ENCODE results near the gene ARFIP1. TPM values are rescaled to one million over a fixed set of nuclear protein-coding genes. Genes with fewer than 3 reads are reported as not detected.

The ARFIP1 gene
- total RNA-seq, 4 donors from 2014 or later: 26.3 to 36.1 (median 30.6) TPM

DNA sequence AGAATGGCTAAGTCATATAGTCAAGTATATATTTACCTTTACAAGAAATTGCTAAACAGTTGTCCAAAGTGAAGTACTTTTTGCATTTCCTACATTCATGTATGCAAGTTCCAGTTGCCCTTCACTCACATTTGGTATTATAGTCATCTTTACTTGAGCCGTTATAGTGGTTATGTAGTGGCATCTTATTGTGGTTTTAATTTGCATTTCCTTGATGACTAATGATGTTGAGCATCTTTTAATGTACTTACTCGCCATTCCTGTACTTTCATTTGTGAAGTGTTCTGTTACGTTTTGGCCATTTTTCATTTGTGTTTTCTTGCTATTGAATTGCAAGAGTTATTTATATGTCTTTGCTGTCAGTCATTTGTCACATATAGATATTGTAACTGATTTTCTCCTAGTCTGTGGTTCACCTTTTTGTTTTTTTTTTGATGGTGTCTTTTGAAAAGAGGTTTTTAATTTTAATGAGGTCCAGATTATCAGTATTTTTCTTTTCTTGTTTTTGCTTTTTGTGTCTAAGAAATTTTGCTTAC is 27.6 kb downstream of the ARFIP1 start:
- WGBS: 79% methylated on average over 3 of the region's 3 CpGs
- intact Hi-C loops (cut with DNase I): no loop called here
- Histone ChIP-seq H3K36me3 (peaks cover 0 to 2% (median 0%) of the 10 kb centered on the region in 4 donors), H3K9me3 (no peaks in the 10 kb centered on the region), H3K4me1 (peaks cover 7 to 28% (median 17%) of the 10 kb centered on the region in 4 donors), H3K4me3 (no peak overlapping the region), H3K27me3 (no peaks in the 10 kb centered on the region), H3K27ac (replicated peaks in 1 of 4) (no peak overlapping the region)
- DNase-seq (ENCODE audit: extremely low spot score): no peak
- TF ChIP-seq POLR2A (IDR thresholded peaks at IDR 0.05; ENCODE audit: low read depth): no peak
- TF ChIP-seq POLR2AphosphoS5 (IDR thresholded peaks at IDR 0.05): no peak
- TF ChIP-seq EP300 (IDR thresholded peaks at IDR 0.05): no peak
- TF ChIP-seq, protein P1, sequence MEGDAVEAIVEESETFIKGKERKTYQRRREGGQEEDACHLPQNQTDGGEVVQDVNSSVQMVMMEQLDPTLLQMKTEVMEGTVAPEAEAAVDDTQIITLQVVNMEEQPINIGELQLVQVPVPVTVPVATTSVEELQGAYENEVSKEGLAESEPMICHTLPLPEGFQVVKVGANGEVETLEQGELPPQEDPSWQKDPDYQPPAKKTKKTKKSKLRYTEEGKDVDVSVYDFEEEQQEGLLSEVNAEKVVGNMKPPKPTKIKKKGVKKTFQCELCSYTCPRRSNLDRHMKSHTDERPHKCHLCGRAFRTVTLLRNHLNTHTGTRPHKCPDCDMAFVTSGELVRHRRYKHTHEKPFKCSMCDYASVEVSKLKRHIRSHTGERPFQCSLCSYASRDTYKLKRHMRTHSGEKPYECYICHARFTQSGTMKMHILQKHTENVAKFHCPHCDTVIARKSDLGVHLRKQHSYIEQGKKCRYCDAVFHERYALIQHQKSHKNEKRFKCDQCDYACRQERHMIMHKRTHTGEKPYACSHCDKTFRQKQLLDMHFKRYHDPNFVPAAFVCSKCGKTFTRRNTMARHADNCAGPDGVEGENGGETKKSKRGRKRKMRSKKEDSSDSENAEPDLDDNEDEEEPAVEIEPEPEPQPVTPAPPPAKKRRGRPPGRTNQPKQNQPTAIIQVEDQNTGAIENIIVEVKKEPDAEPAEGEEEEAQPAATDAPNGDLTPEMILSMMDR (IDR thresholded peaks at IDR 0.05): no peak

DNA sequence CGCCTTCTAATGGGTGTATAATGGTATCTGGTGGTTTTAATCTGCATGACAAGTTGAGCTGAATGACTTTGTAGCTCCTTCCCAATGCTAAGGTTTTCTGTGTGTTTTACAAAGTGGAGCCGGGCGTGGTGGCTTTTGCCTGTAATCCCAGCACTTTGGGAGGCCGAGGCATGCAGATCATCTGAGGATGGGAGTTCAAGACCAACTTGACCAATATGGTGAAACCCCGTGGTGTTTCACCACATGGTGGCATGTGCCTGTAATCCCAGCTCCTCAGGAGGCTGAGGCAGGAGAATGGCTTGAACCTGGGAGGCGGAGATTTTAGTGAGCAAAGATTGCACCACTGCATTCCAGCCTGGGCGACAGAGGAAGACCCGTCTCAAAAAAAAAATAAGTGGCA is 28.9 kb downstream of the ARFIP1 start:
- WGBS: 98% methylated on average over 7 of the region's 8 CpGs
- intact Hi-C loops (cut with DNase I): no loop called here
- TF ChIP-seq, protein P1 (IDR thresholded peaks at IDR 0.05): no peak
- no peak for TF ChIP-seq POLR2AphosphoS5 (IDR thresholded peaks at IDR 0.05)
- no peak for TF ChIP-seq EP300 (IDR thresholded peaks at IDR 0.05)
- TF ChIP-seq POLR2A (IDR thresholded peaks at IDR 0.05; ENCODE audit: low read depth): no peak
- H3K9me3 ChIP-seq: no peaks in the 10 kb centered on the region
- H3K27me3 ChIP-seq: no peaks in the 10 kb centered on the region
- no peak for DNase-seq (ENCODE audit: extremely low spot score)
- H3K36me3 ChIP-seq: peaks cover 0 to 6% (median 0%) of the 10 kb centered on the region in 4 donors
- H3K4me1 ChIP-seq: peaks cover 0 to 16% (median 10%) of the 10 kb centered on the region in 4 donors
- H3K27ac ChIP-seq (replicated peaks in 1 of 4): no peak overlapping the region
- H3K4me3 ChIP-seq: no peak overlapping the region

DNA sequence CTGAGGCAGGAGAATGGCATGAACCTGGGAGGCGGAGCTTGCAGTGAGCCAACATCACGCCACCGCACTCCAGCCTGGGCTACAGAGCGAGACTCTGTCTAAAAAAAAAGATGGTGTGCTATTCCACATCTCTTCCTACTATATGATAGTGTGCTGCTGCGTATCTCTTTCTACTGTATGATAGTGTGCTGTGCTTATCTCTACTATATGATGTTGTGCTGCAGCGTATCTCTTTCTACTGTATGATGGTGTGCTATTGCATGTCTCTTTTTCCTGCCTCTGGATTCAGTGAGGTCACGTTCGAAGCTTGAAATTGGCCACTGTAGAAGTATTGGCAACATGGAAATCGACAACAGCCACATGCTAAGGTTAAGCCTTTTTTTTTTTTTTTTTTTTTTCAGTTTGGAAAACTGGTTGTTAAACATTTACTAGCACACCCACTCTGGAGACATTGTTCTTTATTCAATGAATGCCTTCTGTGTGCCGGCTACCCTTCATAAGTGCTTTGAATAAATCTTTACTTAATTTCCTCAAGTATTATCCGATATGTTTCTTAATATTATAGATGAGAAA is 31.0 kb downstream of the ARFIP1 start:
- Histone ChIP-seq H3K27me3 (no peaks in the 10 kb centered on the region), H3K27ac (replicated peaks in 1 of 4) (no peak overlapping the region), H3K4me3 (no peak overlapping the region), H3K36me3 (peaks cover 0 to 6% (median 0%) of the 10 kb centered on the region in 4 donors), H3K4me1 (peaks cover 0 to 14% (median 6%) of the 10 kb centered on the region in 4 donors), H3K9me3 (no peaks in the 10 kb centered on the region)
- 81% methylated on average over 11 of the region's 11 CpGs for WGBS
- no peak for DNase-seq (ENCODE audit: extremely low spot score)
- intact Hi-C loops (cut with DNase I): no loop called here
- TF ChIP-seq POLR2AphosphoS5 (IDR thresholded peaks at IDR 0.05): no peak

DNA sequence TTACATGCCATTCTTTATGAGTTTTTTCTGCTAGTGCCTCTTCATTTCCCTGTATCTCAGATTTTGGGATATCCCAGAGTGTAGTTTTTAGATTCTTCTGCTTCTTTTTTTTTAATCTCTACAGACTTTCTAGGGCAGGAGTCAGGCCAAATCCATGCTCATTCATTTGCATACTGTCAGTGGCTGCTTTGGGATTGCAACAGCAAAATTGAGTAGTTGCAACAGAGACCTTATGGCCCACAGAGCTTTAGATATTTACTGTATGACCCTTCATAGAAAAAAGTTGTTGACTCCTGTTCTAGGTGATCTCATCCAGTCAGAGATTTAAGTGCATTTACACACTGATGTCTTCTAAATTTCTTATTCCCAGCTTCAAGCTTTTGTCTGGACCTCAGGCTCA is 35.3 kb downstream of the ARFIP1 start:
- intact Hi-C loops (cut with DNase I): no loop called here
- TF ChIP-seq, protein P1 (IDR thresholded peaks at IDR 0.05): no peak
- TF ChIP-seq POLR2AphosphoS5 (IDR thresholded peaks at IDR 0.05) (no peak), POLR2A (IDR thresholded peaks at IDR 0.05; ENCODE audit: low read depth) (no peak), EP300 (IDR thresholded peaks at IDR 0.05) (no peak)
- H3K27ac ChIP-seq (replicated peaks in 1 of 4): no peak overlapping the region

DNA sequence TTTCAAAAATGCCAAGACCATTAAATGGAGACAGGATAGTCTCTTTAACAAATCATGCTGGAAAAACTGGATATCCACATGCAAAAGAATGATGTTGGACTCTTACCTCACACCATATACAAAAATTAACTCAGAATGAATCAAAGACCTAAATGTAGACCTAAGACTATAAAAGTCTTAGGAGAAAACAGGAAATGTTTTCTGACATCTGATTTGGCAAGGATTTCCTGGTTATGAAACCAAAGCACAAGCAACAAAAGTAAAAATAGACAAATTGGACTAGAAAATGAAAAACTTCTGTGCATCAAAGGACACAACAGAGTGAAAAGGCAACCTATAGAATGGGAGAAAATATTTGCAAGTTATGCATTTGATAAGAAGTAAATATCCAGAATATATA is 37.6 kb downstream of the ARFIP1 start:
- H3K36me3 ChIP-seq: peaks cover 0 to 12% (median 4%) of the 10 kb centered on the region in 4 donors
- no peaks in the 10 kb centered on the region for H3K9me3 ChIP-seq
- no peak overlapping the region for H3K4me3 ChIP-seq
- H3K27ac ChIP-seq (replicated peaks in 1 of 4): no peak overlapping the region
- no peak for DNase-seq (ENCODE audit: extremely low spot score)
- TF ChIP-seq POLR2AphosphoS5 (IDR thresholded peaks at IDR 0.05) (no peak), POLR2A (IDR thresholded peaks at IDR 0.05; ENCODE audit: low read depth) (no peak), EP300 (IDR thresholded peaks at IDR 0.05) (no peak)
- TF ChIP-seq, protein P1 (IDR thresholded peaks at IDR 0.05): no peak
- peaks cover 0 to 4% (median 0%) of the 10 kb centered on the region in 4 donors for H3K4me1 ChIP-seq
- intact Hi-C loops (cut with DNase I): no loop called here
- H3K27me3 ChIP-seq: no peaks in the 10 kb centered on the region

More for the DNA sequence above, 35.3 kb downstream of the ARFIP1 start:
- Histone ChIP-seq H3K27me3 (no peaks in the 10 kb centered on the region), H3K36me3 (peaks cover 0 to 14% (median 4%) of the 10 kb centered on the region in 4 donors), H3K4me3 (no peak overlapping the region), H3K4me1 (peaks cover 0 to 4% (median 0%) of the 10 kb centered on the region in 4 donors), H3K9me3 (no peaks in the 10 kb centered on the region)
- no peak for DNase-seq (ENCODE audit: extremely low spot score)
